ENCODE measurements around the gene LMX1B.
"Not testable (repeated sequence)": the region's sequence is repeated elsewhere in the genome, so short reads cannot be mapped to it uniquely, and the experiment has no call there.

Gene LMX1B

DNA sequence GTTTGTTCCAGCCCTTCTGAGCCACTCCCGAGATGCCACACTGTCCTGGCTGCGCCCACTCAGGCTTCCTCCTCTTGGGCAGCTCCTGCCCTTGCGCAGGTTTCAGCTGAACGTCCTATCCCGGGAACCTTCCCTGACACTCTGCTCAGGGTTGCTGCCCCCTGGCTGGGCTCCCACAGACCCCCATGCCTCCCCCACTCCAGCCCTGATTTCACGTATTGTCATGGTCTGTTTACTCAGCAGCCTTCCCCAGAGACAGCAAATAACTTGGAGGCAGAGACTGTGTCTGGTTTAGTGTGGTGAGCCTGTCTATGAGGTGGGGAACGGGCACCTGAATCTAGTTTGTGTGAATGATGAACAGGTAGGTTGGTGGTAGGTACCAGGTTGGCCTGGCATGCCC, 40.4 kb downstream of the LMX1B start:
- no peak for DNase-seq (ENCODE audit: low read depth in 4 of 4, low spot score in 1 of 4)

GRCh38 chr9:126656214-126656613, 42.5 kb downstream of the LMX1B start:
- DNase-seq (ENCODE audit: low read depth in 4 of 4, low spot score in 1 of 4): not testable (repeated sequence)

- no peak for DNase-seq (ENCODE audit: low read depth in 4 of 4, low spot score in 1 of 4)
Observed at GRCh38 chr9:126658201-126658825, 44.6 kb downstream of the LMX1B start.

- DNase-seq (ENCODE audit: low read depth in 4 of 4, low spot score in 1 of 4): no peak
Observed at GRCh38 chr9:126658956-126659555, 45.3 kb downstream of the LMX1B start.

DNA sequence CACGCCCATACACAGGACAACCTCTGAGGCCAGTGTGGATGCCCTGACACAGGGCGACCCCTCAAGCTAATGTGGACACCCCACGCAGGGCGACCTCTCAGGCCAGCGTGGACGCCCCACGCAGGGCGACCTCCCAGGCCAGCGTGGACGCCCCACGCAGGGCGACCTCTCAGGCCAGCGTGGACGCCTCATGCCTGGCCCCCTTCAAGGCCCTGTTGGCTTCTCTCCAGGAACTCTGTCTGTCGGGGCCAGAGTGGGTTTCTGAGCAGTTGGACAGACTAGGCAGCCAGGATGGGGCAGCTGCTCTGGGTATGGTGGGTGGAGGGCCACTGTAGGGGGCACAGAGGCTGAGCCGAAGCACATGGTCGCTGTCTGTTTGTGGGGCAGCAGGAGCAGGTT, 47.4 kb downstream of the LMX1B start:
- DNase-seq (ENCODE audit: low read depth in 4 of 4, low spot score in 1 of 4): no peak

- no peak for DNase-seq (ENCODE audit: low read depth in 4 of 4, low spot score in 1 of 4)
Observed at GRCh38 chr9:126661521-126662251, 48.0 kb downstream of the LMX1B start.

- DNase-seq (ENCODE audit: low read depth in 4 of 4, low spot score in 1 of 4): no peak
Observed at GRCh38 chr9:126663661-126664072, 49.9 kb downstream of the LMX1B start.

DNA sequence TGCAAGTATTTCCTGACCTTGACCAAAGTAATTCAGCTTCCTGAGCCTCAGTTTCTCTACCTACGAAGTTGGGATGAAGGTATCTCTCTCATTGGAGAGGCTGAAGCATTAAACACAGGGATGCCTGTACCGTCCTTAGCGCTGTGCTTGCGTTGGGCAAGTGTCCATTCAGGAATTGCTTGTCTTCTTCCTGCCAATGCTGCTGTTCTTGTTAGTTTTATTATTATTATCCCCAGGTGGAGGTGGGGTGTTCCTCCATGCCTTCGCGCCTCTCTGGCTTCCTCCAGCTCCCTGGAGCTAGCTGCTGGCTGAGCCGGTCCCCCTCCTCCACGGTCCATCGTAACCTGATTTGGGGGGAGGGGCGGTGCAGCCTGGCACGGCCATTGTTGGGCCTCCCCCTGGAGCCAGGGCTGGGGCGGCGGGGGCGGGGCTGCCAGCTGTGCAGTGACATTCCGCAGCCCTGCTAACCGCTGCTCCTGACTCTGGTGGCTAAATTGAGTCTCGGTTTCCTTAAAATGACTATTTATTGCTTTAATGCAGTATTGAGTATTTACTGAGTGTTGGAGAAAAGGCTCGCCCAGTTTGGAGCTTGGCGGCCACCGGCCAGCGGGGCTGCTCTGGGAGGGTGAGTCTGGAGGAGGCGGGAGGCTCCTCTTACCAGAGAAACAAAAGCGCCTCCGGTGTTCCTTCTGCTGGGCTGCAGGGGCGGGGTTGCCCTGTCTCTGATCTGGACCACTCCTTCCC, 51.3 kb downstream of the LMX1B start:
- DNase-seq (ENCODE audit: low read depth in 4 of 4, low spot score in 1 of 4): no peak

- no peak for DNase-seq (ENCODE audit: low read depth in 4 of 4, low spot score in 1 of 4)
Observed at GRCh38 chr9:126665644-126666035, 51.9 kb downstream of the LMX1B start.

DNA sequence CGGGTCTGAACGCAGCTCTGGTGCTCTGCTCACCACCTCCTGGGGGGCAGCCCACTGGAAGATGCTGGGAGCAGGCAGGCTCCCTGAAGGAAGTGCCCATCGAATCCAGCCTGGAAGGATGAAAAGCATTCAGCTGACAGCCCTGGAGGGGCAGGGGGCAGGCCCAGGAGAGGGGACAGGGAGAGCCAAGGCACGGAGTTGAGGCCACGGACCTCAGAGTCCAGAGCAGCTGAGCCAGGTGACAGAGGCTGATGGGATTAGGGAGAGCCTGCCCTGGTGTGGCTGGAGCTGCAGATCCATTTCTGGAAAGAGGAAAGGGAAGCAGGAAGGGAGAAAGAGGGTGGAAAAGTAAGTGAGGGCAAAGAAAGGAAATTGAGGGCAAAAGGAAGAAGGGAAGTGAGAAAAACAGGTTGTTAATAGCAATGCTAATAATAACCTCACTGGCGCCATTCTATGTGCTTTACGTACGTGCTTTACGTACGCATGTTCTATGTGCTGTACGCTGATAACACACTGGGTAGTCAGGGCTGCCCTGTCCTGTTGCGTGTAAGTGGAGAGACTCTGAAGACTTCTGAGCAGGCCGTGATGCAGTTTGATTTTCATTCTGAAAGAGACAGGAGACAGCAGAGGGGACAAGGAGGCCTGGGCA, 52.6 kb downstream of the LMX1B start:
- DNase-seq (ENCODE audit: low read depth in 4 of 4, low spot score in 1 of 4): no peak

- no peak for DNase-seq (ENCODE audit: low read depth in 4 of 4, low spot score in 1 of 4)
Observed at GRCh38 chr9:126667190-126668055, 53.7 kb downstream of the LMX1B start.

- DNase-seq (ENCODE audit: low read depth in 4 of 4, low spot score in 1 of 4): no peak
Observed at GRCh38 chr9:126668058-126668457, 54.3 kb downstream of the LMX1B start.

DNA sequence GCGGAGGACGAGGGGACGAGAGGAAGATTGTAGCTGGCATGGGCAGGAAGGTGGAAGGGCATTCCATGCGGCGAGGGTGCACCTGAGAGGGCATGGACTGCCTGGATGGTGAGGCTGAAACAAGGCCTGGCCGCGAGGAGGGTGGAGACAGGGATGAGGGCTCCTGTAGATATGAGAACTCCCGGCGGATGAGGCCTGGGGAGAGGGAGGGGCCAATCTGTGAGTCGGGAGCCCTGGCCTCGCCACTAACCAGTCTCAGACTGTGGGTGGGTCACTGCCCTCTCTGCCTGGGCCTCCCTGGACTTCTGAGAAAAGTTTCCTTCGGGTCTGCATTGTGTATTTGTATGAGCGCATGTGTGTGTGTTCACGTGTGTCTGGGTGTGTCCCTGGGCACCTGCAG, 55.4 kb downstream of the LMX1B start:
- no peak for DNase-seq (ENCODE audit: low read depth in 4 of 4, low spot score in 1 of 4)

GRCh38 chr9:126670270-126670669, 56.5 kb downstream of the LMX1B start:
- DNase-seq (ENCODE audit: low read depth in 4 of 4, low spot score in 1 of 4): no peak

GRCh38 chr9:126671381-126671831, 57.7 kb downstream of the LMX1B start:
- DNase-seq (ENCODE audit: low read depth in 4 of 4, low spot score in 1 of 4): no peak

GRCh38 chr9:126671983-126672382, 58.3 kb downstream of the LMX1B start:
- no peak for DNase-seq (ENCODE audit: low read depth in 4 of 4, low spot score in 1 of 4)

GRCh38 chr9:126672634-126673284, 59.0 kb downstream of the LMX1B start:
- DNase-seq (ENCODE audit: low read depth in 4 of 4, low spot score in 1 of 4): no peak

DNA sequence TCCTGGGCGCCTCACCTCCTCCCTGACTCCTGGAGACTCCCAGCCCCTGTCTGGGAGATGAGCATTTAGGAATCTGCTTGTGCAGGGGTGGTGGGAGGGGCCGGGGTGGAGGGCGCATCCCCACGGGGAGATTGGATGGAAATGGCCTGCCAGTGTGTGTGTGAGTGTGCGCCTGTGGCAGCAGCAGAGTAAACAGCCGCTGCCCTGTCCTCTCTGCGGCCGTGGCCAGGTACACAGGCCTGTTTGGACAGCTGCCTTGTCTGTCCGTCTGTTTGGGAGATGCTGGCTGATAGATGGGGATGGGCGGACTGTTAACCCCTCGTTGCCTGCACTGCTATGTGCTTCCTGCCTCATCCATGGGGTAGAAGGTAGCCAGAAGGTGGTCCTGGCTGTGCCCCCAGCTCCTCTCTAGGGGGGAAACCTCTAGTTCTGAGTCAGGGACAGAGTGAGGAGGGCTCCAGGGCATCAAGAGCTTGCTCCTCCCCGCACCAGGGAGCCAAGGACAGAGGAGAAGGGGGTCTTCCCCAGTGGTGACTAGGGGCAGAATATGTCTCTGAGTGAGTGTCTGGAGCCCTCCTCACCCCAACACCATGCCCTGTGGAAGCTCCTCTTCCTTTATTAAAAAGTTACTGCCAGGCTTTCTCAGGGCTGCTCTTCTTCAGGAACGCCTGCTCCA, 60.1 kb downstream of the LMX1B start:
- no peak for DNase-seq (ENCODE audit: low read depth in 4 of 4, low spot score in 1 of 4)

Measured in stimulated activated CD4-positive, alpha-beta T cell treated with anti-CD3 and anti-CD28 coated beads, Interleukin-1b, Interleukin-23, amount 100 ng/mL, for 24 hours (primary cell).